NT2/D1 (cell line): ENCODE measurements around the gene MRPL2.

Experiments
- SUZ12 ChIP-seq: IDR thresholded peaks from 2 replicates; pipeline ENCODE4 v1.6.1; 2011; ENCODE audit not compliant: insufficient read length, insufficient read depth; ENCODE audit errors: extremely low read depth
- YY1 ChIP-seq: IDR thresholded peaks from 2 replicates; pipeline ENCODE4 v1.6.1; 2011; ENCODE audit not compliant: insufficient read length, insufficient read depth
- ZNF274 ChIP-seq: IDR thresholded peaks from 2 replicates; pipeline ENCODE4 v1.6.1; 2011; ENCODE audit warnings: mild to moderate bottlenecking, low read depth, low read length

DNA sequence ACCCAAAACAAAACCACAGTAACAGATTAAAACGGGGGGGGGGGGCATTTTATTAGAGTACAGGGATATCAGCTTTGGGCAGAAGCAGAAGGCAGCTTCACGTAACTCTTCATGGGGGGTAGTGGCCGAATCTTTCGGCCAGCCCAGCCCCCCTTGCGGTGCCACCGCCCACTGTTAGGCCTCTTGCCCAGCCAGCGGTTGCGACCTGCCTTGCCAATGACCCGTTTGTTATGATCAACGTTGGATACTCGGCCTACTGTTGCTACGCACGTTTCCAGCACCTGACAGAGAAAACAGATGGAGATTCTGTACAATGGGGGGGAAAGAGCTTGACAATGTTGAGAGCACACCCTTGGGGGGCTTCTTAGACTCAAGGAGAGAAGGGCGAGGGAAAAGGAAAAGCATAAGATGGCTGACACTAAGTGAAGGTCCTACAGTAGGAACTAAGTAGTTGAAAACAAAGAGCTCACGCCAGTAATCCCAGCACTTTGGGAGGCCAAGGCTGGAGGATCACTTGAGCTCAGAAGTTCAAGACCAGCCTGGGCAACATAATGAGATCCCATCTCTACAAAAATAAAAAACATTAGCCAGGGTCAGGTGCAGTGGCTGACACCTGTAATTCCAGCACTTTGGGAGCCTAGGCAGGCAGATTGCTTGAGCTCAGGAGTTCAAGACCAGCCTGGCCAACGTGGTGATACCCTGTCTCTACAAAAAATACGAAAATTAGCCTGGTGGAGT is 4.9 kb downstream of the MRPL2 start:
- no peak for TF ChIP-seq SUZ12
- no peak for TF ChIP-seq YY1
- TF ChIP-seq ZNF274: no peak
